Liver (tissue), 9 donors: ENCODE results near the gene MCU. TPM values are rescaled to one million over a fixed set of nuclear protein-coding genes. Genes with fewer than 3 reads are reported as not detected.

ENCODE experiments used
- DNase-seq: peaks from one replicate; pipeline ENCODE4 v3.0.0-alpha.2; 2017; ENCODE audit warnings: low spot score
- H3K27ac ChIP-seq, 2 donors: one replicate each; pipeline ENCODE4 v1.7.0; 2013; ENCODE audit warnings: inconsistent platforms in 2 of 2, low read length in 2 of 2, control low read depth in 1 of 2, low read depth in 1 of 2, mild to moderate bottlenecking in 1 of 2
- H3K27me3 ChIP-seq, 4 donors: one replicate each; pipeline versions ENCODE4 v1.6.1 to v1.7.0; 2013; ENCODE audit warnings: low read length in 3 of 4, inconsistent platforms in 1 of 4, mild to moderate bottlenecking in 1 of 4, moderate library complexity in 1 of 4; ENCODE audit not compliant: control insufficient read depth in 4 of 4, insufficient read depth in 4 of 4
- H3K36me3 ChIP-seq, 4 donors: one replicate each; pipeline versions ENCODE4 v1.6.1 to v1.7.0; 2013; ENCODE audit warnings: low read length in 3 of 4, mild to moderate bottlenecking in 3 of 4, low read depth in 1 of 4, moderate library complexity in 1 of 4; ENCODE audit not compliant: control insufficient read depth in 4 of 4, insufficient read depth in 3 of 4
- H3K4me1 ChIP-seq, 4 donors: one replicate each; pipeline versions ENCODE4 v1.6.1 to v1.7.0; 2013; ENCODE audit warnings: low read length in 3 of 4, mild to moderate bottlenecking in 3 of 4, moderate library complexity in 1 of 4; ENCODE audit not compliant: control insufficient read depth in 4 of 4, insufficient read depth in 4 of 4
- H3K4me3 ChIP-seq, 3 donors: one replicate each; pipeline versions ENCODE4 v1.6.1 to v1.7.0; 2013; ENCODE audit warnings: low read length in 3 of 3, control low read depth in 1 of 3, low read depth in 1 of 3, mild to moderate bottlenecking in 1 of 3
- H3K9ac ChIP-seq, 2 donors: one replicate each; pipeline ENCODE4 v1.7.0; 2013; ENCODE audit warnings: low read length in 2 of 2, mild to moderate bottlenecking in 2 of 2, moderate library complexity in 2 of 2, control low read depth in 1 of 2, low read depth in 1 of 2
- H3K9me3 ChIP-seq, 4 donors: one replicate each; pipeline versions ENCODE4 v1.6.1 to v1.7.0; 2013; ENCODE audit warnings: low read length in 3 of 4; ENCODE audit not compliant: control insufficient read depth in 4 of 4
- CTCF ChIP-seq: fragments of 150-350 bp; IDR thresholded peaks from 2 replicates; pipeline ENCODE4 v1.5.1; 2017; ENCODE audit warnings: improper control_type of control experiment, low read depth, low read length; ENCODE audit not compliant: missing input control
- EGR1 ChIP-seq, 2 donors: IDR thresholded peaks; 2 replicates each; pipeline ENCODE4 v1.6.1; 2016 to 2018; ENCODE audit warnings: antibody characterized with exemption in 2 of 2, low read depth in 2 of 2
- FOXA1 ChIP-seq: IDR thresholded peaks from 2 replicates; pipeline ENCODE4 v1.6.1; 2016; ENCODE audit warnings: antibody characterized with exemption
- FOXA2 ChIP-seq: IDR thresholded peaks from 2 replicates; pipeline ENCODE4 v1.6.1; 2016; ENCODE audit warnings: antibody characterized with exemption
- GABPA ChIP-seq, 2 donors: IDR thresholded peaks in 1 of 2; conservative IDR thresholded peaks in 1 of 2; 2 replicates each; pipeline ENCODE4 v1.6.1; 2016; ENCODE audit warnings: antibody characterized with exemption in 2 of 2, mild to moderate bottlenecking in 1 of 2, moderate library complexity in 1 of 2
- HNF4A ChIP-seq, 2 donors: conservative IDR thresholded peaks; 2 replicates each; pipeline ENCODE4 v1.6.1; 2016; ENCODE audit warnings: antibody characterized with exemption in 2 of 2, mild to moderate bottlenecking in 2 of 2
- HNF4G ChIP-seq: IDR thresholded peaks from 2 replicates; pipeline ENCODE4 v1.6.1; 2016; ENCODE audit warnings: antibody characterized with exemption
- JUND ChIP-seq, 2 donors: IDR thresholded peaks; 2 replicates each; pipeline ENCODE4 v1.6.1; 2016; ENCODE audit warnings: antibody characterized with exemption in 2 of 2
- MAX ChIP-seq: IDR thresholded peaks from 2 replicates; pipeline ENCODE4 v1.6.1; 2016; ENCODE audit warnings: antibody characterized with exemption
- NR2F2 ChIP-seq: IDR thresholded peaks from 2 replicates; pipeline ENCODE4 v1.6.1; 2016; ENCODE audit warnings: antibody characterized with exemption
- RAD21 ChIP-seq, 2 donors: IDR thresholded peaks; 2 replicates each; pipeline ENCODE4 v1.6.1; 2016; ENCODE audit warnings: antibody characterized with exemption in 2 of 2, mild to moderate bottlenecking in 2 of 2
- RXRA ChIP-seq, 2 donors: IDR thresholded peaks; 2 replicates each; pipeline ENCODE4 v1.6.1; 2017 to 2018; ENCODE audit warnings: antibody characterized with exemption in 2 of 2, mild to moderate bottlenecking in 1 of 2
- SP1 ChIP-seq: IDR thresholded peaks from 2 replicates; pipeline ENCODE4 v1.6.1; 2018; ENCODE audit warnings: antibody characterized with exemption, mild to moderate bottlenecking
- TAF1 ChIP-seq: conservative IDR thresholded peaks from 2 replicates; pipeline ENCODE4 v1.6.1; 2016; ENCODE audit warnings: antibody characterized with exemption, mild to moderate bottlenecking
- YY1 ChIP-seq: IDR thresholded peaks from 2 replicates; pipeline ENCODE4 v1.6.1; 2016; ENCODE audit warnings: antibody characterized with exemption, mild to moderate bottlenecking
- WGBS: extraction: QIAGEN DNeasy Blood & Tissue Kit; methylation state at CpG from one replicate; pipeline ENCODE4 v1.1.7; 2013; 5-methylcytosine and 5-hydroxymethylcytosine counted together
- polyA plus RNA-seq, 2 donors: library from polyadenylated mRNA; stranded (reverse) in 1 of 2; unstranded in 1 of 2; fragments of 200-250 nt in 1 of 2; fragments of >200 nt in 1 of 2; fragmentation: Nextera tagmentation in 1 of 2; extraction: Ambion mirVana in 1 of 2; gene quantifications; one replicate each; pipeline versions ENCODE4 v1.2.1 to v1.2.3, GENCODE V29; 2013 to 2015
- total RNA-seq, 2 donors: library from RNA; depleted of rRNA; stranded (reverse); fragments of >200 nt; gene quantifications; one replicate each; pipeline ENCODE4 v1.2.3, GENCODE V29; 2014
- TF ChIP-seq, protein P1 (sequence below): IDR thresholded peaks from 2 replicates; pipeline ENCODE4 v1.6.1; 2016; ENCODE audit warnings: antibody characterized with exemption
- TF ChIP-seq, protein P2 (sequence below): IDR thresholded peaks from 2 replicates; pipeline ENCODE4 v1.6.1; 2016; ENCODE audit warnings: antibody characterized with exemption, mild to moderate bottlenecking
- TF ChIP-seq, protein P3 (sequence below): IDR thresholded peaks from 2 replicates; pipeline ENCODE4 v1.6.1; 2016; ENCODE audit warnings: antibody characterized with exemption
- donor health status: healthy.
- donor health status: healthy.
- donor health status: healthy.
- donor health status: healthy.
- donor health status: healthy.

MCU gene
- total and polyA plus RNA-seq, 4 donors: 6.4 to 13.0 (median 8.8) TPM

DNA sequence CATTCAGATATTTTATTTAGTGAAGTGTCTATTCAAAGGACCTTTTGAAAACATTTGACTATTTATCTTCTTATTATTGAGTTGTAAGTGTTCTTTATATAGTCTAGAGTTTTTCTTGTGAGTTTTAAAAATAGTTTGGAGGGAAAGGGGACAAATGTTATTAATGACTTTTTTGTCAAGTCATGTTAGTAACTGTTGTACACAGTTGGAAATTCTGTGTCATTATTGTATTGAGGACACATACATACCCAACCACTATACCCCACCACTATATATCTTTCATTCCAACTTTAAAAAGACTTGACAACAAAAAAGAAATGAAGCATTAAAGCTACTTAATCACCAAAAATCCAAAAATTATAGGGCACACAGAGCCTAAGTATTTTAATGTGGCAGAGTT lies 148.4 kb downstream of the MCU start:
- H3K27me3 ChIP-seq: no peaks in the 10 kb centered on the region
- no peak overlapping the region for H3K9ac ChIP-seq
- no peaks in the 10 kb centered on the region for H3K36me3 ChIP-seq
- no peak for DNase-seq
- no peak overlapping the region for H3K4me3 ChIP-seq
- H3K27ac ChIP-seq: no peak overlapping the region
- H3K9me3 ChIP-seq: no peaks in the 10 kb centered on the region
- no peaks in the 10 kb centered on the region for H3K4me1 ChIP-seq
- TF ChIP-seq FOXA2 (no peak), EGR1 (IDR thresholded peaks at IDR 0.05; ENCODE audit: low read depth in 2 of 2) (no peak), YY1 (no peak), HNF4A (conservative IDR thresholded peaks at IDR 0.05) (no peak), SP1 (no peak), FOXA1 (no peak), MAX (no peak), JUND (IDR thresholded peaks at IDR 0.05) (no peak), TAF1 (no peak), RAD21 (IDR thresholded peaks at IDR 0.05) (no peak), CTCF (no peak), GABPA (IDR thresholded peaks at IDR 0.05 in 1 of 2, conservative IDR thresholded peaks at IDR 0.05 in 1 of 2) (no peak), RXRA (IDR thresholded peaks at IDR 0.05) (no peak), HNF4G (no peak), NR2F2 (no peak)
- TF ChIP-seq, protein P1, sequence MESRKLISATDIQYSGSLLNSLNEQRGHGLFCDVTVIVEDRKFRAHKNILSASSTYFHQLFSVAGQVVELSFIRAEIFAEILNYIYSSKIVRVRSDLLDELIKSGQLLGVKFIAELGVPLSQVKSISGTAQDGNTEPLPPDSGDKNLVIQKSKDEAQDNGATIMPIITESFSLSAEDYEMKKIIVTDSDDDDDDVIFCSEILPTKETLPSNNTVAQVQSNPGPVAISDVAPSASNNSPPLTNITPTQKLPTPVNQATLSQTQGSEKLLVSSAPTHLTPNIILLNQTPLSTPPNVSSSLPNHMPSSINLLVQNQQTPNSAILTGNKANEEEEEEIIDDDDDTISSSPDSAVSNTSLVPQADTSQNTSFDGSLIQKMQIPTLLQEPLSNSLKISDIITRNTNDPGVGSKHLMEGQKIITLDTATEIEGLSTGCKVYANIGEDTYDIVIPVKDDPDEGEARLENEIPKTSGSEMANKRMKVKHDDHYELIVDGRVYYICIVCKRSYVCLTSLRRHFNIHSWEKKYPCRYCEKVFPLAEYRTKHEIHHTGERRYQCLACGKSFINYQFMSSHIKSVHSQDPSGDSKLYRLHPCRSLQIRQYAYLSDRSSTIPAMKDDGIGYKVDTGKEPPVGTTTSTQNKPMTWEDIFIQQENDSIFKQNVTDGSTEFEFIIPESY: no peak
- TF ChIP-seq, protein P2, sequence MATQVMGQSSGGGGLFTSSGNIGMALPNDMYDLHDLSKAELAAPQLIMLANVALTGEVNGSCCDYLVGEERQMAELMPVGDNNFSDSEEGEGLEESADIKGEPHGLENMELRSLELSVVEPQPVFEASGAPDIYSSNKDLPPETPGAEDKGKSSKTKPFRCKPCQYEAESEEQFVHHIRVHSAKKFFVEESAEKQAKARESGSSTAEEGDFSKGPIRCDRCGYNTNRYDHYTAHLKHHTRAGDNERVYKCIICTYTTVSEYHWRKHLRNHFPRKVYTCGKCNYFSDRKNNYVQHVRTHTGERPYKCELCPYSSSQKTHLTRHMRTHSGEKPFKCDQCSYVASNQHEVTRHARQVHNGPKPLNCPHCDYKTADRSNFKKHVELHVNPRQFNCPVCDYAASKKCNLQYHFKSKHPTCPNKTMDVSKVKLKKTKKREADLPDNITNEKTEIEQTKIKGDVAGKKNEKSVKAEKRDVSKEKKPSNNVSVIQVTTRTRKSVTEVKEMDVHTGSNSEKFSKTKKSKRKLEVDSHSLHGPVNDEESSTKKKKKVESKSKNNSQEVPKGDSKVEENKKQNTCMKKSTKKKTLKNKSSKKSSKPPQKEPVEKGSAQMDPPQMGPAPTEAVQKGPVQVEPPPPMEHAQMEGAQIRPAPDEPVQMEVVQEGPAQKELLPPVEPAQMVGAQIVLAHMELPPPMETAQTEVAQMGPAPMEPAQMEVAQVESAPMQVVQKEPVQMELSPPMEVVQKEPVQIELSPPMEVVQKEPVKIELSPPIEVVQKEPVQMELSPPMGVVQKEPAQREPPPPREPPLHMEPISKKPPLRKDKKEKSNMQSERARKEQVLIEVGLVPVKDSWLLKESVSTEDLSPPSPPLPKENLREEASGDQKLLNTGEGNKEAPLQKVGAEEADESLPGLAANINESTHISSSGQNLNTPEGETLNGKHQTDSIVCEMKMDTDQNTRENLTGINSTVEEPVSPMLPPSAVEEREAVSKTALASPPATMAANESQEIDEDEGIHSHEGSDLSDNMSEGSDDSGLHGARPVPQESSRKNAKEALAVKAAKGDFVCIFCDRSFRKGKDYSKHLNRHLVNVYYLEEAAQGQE: no peak
- TF ChIP-seq, protein P3, sequence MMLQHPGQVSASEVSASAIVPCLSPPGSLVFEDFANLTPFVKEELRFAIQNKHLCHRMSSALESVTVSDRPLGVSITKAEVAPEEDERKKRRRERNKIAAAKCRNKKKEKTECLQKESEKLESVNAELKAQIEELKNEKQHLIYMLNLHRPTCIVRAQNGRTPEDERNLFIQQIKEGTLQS: no peak

DNA sequence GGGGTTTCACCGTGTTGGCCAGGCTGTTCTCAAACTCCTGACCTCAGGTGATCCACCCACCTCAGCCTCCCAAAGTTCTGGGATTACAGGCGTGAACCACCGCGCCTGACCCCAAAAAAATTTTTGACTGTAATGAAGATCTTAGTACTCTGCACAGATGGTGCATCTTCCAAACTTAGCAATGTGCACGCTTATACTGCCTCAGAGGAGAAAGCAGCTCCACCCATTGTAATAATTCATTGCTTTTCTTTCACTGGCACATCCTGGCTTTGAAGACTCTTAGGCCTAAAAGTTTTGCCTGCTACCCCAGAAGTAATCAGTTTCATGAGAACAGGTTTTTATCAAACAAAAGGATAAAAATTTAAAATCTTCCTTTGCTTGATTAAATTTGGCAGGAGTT lies 149.5 kb downstream of the MCU start:
- no peaks in the 10 kb centered on the region for H3K36me3 ChIP-seq
- 93% methylated on average over 5 of the region's 5 CpGs for WGBS
- no peaks in the 10 kb centered on the region for H3K27me3 ChIP-seq
- H3K9me3 ChIP-seq: no peaks in the 10 kb centered on the region
- no peak for DNase-seq
- H3K9ac ChIP-seq: no peak overlapping the region
- H3K4me1 ChIP-seq: no peaks in the 10 kb centered on the region
- H3K27ac ChIP-seq: no peak overlapping the region
- H3K4me3 ChIP-seq: no peak overlapping the region
- no peak for TF ChIP-seq NR2F2
- TF ChIP-seq, protein P1: no peak
- TF ChIP-seq YY1: no peak
- TF ChIP-seq TAF1: no peak
